CD4-positive, alpha-beta T cell treated with Interleukin-6 for 4 hours (primary cell): ENCODE results near the gene EXOSC2.

ENCODE experiments used
- DNase-seq: peaks from one replicate; pipeline ENCODE4 v3.0.0-alpha.2; 2020; ENCODE audit warnings: mixed read lengths

The EXOSC2 gene

DNA sequence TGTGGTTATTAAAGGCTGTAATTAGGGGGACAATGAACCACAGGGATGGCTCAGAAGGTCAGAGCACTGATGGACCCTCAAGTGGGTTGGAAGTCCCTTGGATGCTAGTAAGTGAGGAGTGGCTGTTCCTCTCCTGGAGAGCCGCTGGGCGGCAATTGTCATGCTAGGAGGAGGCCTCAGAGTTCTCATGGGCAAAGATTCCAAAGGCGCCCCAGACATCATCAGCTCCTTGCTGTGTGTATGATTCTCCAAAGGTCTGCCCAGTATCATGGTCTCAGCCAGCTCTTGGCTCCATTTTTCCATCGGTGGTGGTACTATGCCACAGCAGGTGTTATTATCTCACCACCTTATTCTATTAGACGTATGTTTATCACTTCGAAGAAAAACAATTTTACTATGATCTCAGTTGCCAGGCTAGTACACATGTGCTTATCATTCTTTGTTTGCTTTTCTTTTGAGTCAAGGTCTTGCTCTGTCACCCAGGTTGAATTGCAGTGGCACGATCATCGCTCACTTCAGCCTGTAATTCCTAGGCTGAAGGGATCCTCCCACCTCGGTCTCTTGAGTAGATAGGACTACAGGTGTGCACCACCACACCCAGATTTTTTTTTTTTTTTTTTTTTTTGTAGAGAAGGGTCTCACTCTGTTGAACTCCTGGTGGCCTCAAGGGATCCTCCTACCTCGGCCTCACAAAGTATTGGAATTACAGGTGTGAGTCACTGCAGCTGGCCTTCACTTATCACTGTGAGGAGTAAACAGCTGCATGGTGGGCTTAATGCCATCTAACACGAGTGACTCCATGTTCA lies 46.8 kb downstream of the EXOSC2 start:
- DNase-seq: no peak

DNA sequence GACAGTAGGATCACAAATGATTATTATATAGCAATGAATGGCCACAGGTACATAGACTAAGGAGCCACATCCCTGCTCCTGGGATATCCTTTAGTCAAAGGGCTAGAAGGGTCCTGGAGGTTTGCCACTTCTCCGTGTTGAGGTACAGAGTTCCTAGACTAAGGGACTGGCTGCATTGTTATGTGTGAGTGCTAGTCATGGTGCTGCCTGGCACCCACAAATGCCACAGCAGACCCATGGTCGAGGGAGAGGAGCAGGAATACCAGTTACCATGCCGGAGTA lies 47.4 kb downstream of the EXOSC2 start:
- DNase-seq: no peak

DNA sequence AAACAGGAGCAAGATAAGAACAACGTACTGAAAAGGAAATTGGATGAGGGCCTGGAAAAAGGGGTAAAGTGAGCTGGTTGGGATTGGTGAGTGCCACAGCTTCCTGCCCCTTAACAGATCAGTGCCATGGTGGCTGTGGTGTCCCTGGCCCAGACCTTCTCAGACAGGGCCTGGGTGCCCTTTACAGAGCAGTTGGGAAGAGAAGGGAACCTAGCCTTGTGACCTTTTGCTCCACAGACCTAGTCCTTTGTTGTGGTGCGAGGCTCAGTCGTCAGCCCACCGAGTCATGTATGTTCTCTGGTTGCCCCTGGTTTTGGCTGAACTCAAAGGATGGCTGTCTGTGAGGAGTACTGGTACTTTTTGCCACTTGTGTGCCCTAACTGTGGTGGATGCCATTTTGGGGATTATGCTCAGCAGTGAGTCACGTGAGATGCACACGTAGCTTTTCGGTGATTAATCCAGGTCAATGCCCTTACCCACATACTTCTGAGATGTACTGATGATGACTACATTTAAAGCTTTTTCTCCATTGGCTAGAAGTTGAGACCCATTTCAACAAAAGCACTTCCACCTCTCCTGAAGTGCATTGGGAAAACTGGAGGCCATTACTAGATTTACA lies 48.4 kb downstream of the EXOSC2 start:
- DNase-seq: no peak

DNA sequence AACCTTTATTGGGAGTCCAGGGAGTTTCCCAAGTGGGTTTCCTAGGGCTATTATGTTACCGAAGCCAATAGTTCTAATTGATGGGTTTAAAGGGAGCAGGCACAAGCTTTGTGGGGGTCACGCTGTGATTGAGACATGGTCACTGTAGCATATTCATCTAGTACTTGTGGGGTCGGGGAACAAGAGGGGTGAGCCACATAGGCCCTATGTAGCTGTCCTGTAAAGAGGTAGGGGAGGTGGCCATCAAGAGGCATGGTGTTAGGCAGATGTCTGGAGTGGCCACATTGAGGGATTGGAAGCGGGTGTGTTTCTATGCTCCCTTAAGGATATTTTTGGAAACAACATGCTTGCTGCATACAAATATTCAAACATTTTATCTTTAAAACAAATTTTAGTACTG lies 50.1 kb downstream of the EXOSC2 start:
- no peak for DNase-seq

DNA sequence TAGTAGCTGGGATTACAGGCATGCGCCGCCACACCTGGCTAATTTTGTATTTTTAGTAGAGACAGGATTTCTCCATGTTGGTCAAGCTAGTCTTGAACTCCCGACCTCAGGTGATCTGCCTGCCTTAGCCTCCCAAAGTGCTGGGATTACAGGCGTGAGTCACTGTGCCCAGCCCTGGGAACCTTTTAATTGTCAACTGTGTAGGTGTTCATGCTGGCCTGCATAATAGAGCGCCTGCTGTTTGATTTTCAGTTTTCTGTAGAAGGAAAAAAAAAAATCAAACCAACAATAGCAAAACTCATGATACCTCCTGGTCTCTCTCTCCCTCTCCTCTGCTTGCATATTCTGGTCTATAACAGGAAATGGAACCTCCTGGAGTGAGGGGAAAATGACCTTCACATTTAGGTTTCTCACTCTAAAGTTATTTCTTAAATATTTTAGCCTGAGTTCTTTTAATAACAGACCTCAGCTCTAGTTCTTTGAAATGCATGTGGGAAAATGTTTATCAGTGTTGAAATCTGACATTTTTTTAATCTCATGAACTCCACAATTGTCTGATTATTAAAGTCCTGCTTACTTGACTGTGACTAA lies 51.7 kb downstream of the EXOSC2 start:
- no peak for DNase-seq

DNA sequence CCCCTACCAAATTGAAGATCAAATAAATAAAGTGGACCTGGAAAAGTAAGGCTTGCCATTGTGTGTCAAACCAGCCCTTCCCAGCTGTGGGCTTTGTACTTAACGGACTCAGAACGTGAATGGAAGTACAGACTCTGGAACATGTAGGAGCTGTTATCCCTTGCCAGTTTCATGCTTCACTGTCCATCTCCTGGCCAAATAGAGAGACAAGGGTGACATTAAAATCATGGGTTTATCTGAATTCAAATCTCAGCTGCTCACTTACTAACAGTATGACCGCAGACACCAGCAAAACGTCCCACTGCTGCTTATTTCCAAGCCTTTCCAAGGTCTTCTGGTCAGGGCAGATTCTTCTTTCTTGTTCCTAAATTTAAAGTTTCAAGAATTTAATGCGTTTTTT lies 52.2 kb downstream of the EXOSC2 start:
- no peak for DNase-seq

DNA sequence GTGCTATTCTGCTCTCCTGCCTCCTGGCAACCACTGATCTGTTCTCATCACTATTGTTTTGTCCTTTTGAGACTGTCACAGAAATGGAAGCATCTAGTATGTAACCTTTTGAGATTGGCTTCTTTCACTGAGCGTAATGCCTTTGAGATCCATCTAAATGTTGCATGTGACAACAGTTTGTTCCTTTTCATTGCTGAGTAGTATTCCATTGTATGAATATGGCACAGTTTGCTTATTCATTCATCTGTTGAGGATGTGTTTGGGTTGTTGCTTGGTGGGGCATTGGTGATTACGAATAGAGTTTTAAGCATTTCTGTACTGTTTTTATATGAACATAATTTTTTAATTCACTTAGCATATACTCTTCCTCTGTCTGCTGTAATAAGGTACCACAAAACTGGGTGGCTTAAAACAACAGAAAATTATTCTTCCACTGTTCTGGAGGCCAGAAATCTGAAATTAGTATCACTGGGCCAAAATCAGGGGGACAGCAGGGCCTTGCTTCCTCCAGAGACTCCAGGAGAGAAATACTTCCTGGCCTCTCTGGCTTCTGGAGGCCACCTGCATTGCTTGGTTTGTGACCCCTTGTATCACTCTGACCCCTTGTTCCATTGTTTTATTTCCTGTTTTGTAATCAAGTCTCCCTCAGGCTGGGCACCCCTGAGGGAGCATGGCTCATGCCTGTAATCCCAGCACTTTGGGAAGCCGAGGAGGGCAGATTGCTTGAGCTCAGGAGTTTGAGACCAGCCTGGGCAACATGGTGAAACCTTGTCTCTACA lies 53.0 kb downstream of the EXOSC2 start:
- no peak for DNase-seq

DNA sequence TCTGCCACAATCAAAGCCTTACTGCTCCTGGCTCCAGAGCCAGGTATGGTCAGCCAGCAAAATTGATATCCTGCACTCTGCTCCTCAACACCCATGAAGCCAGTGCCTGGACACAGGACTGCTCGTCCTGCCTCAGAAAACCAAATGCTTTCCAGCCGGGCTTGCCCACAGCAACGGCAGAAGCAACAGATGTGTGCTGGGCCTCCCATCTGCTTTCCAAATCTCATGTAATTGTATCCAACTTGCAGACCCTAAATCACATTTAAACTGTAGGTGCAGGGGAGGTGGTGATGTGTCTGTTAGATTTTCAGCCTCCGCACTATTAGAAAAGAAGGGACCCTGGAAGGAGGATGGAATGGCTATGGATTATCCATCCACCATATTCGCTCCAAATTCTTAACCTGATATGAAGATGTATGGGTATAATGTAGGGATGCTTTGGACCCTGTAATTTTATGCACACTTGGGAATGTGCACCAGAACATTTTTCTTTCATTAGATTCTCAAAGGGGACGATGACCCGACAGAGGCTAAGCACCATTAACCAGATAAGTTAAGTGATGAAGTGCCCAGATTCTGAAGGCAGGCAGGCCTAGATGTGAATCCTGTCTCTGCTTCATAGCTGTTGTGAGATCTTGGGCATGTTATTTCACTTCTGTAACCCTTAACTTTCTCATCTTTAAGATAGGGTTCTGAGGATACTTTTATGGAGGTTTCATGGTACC lies 58.2 kb downstream of the EXOSC2 start:
- no peak for DNase-seq
